Esophagus squamous epithelium (tissue), 5 donors: Measurements from ENCODE around the gene TMEM164. TPM values are rescaled to one million over a fixed set of nuclear protein-coding genes. Genes with fewer than 3 reads are reported as not detected.

Experiments
- DNase-seq: peaks from one replicate; lab custom pipeline; 2025; lab: John Stamatoyannopoulos, UW
- H3K27ac ChIP-seq, 4 donors: fragments of 200-600 bp; sonication (generic); one replicate each; pipeline ENCODE4 v1.5.1; 2016 to 2019; ENCODE audit warnings: mild to moderate bottlenecking in 1 of 4
- H3K27me3 ChIP-seq, 4 donors: fragments of 200-600 bp; sonication (generic); 1 replicate in 3 of 4; 2 replicates in 1 of 4; pipeline versions ENCODE4 v1.5.1 to v1.6.0; 2017 to 2021; ENCODE audit warnings: antibody characterized with exemption in 1 of 4
- H3K36me3 ChIP-seq, 3 donors: fragments of 200-600 bp; sonication (generic); one replicate each; pipeline ENCODE4 v1.5.1; 2016 to 2019
- H3K4me1 ChIP-seq, 3 donors: fragments of 200-600 bp; sonication (generic); one replicate each; pipeline ENCODE4 v1.5.1; 2017 to 2019
- H3K4me3 ChIP-seq, 4 donors: fragments of 200-600 bp; sonication (generic); 1 replicate in 3 of 4; 2 replicates in 1 of 4; pipeline ENCODE4 v1.5.1; 2016 to 2019; ENCODE audit warnings: mild to moderate bottlenecking in 2 of 4, moderate library complexity in 1 of 4
- H3K9me3 ChIP-seq, 3 donors: fragments of 200-600 bp; sonication (generic); one replicate each; pipeline ENCODE4 v1.5.1; 2016 to 2019
- CTCF ChIP-seq, 6 experiments: fragments of 450-650 bp in 4 of 6; fragments of 200-600 bp in 2 of 6; sonication (generic) in 2 of 6; IDR thresholded peaks; one replicate each; pipeline ENCODE4 v1.5.1; 2016 to 2019; ENCODE audit warnings: antibody characterized with exemption in 6 of 6, mild to moderate bottlenecking in 4 of 6, moderate library complexity in 4 of 6
- POLR2A ChIP-seq, 4 donors: fragments of 450-650 bp; IDR thresholded peaks; one replicate each; pipeline ENCODE4 v1.6.1; 2017; ENCODE audit warnings: antibody characterized with exemption in 4 of 4, mild to moderate bottlenecking in 4 of 4, moderate library complexity in 3 of 4
- WGBS, 2 donors: methylation state at CpG; one replicate each; pipeline ENCODE4 v1.1.5; 2018; 5-methylcytosine and 5-hydroxymethylcytosine counted together
- intact Hi-C: fragments of 100-400 bp; cut with DNase I; formaldehyde crosslinking; loops from one replicate; pipeline ENCODE4 v1.15.0; 2022
- total RNA-seq, 4 donors: library from RNA; depleted of rRNA; stranded (reverse); fragments of >200 nt; gene quantifications; one replicate each; pipeline ENCODE4 v1.1.0, GENCODE V29; 2016
- donor health status: DM: yes; HTN: yes; CAD: no.

TMEM164 gene
- total RNA-seq, 4 donors from 2014 or later = 18.5 to 27.3 (median 23.6) TPM

- Histone ChIP-seq H3K4me3 (no peak overlapping the region), H3K27ac (no peak overlapping the region), H3K27me3 (no peaks in the 10 kb centered on the region), H3K9me3 (no peaks in the 10 kb centered on the region), H3K36me3 (peaks cover 0 to 5% (median 0%) of the 10 kb centered on the region in 3 donors), H3K4me1 (peaks cover 0 to 5% (median 0%) of the 10 kb centered on the region in 3 donors)
- intact Hi-C loops = no loop called here
- no peak for DNase-seq
- WGBS, 2 donors = 65 to 97% methylated on average over 3 of the region's 3 CpGs
- TF ChIP-seq CTCF (IDR thresholded peaks at IDR 0.05) = no peak
- TF ChIP-seq POLR2A (IDR thresholded peaks at IDR 0.05) = no peak
Observed at GRCh38 chrX:110059410-110059809, 56.5 kb downstream of the TMEM164 start.

GRCh38 chrX:110060317-110060716, 57.4 kb downstream of the TMEM164 start:
- TF ChIP-seq CTCF (IDR thresholded peaks at IDR 0.05) (no peak), POLR2A (IDR thresholded peaks at IDR 0.05) (no peak)
- DNase-seq = no peak
- no peak overlapping the region for H3K27ac ChIP-seq
- H3K4me1 ChIP-seq = peaks cover 0 to 5% (median 0%) of the 10 kb centered on the region in 3 donors
- no peaks in the 10 kb centered on the region for H3K27me3 ChIP-seq
- intact Hi-C loops = no loop called here
- H3K36me3 ChIP-seq = no peaks in the 10 kb centered on the region
- no peaks in the 10 kb centered on the region for H3K9me3 ChIP-seq
- no peak overlapping the region for H3K4me3 ChIP-seq

GRCh38 chrX:110060846-110061537, 58.1 kb downstream of the TMEM164 start:
- no peak for DNase-seq
- Histone ChIP-seq H3K36me3 (no peaks in the 10 kb centered on the region), H3K4me1 (peaks cover 0 to 5% (median 0%) of the 10 kb centered on the region in 3 donors), H3K27me3 (no peaks in the 10 kb centered on the region), H3K4me3 (no peak overlapping the region), H3K9me3 (no peaks in the 10 kb centered on the region), H3K27ac (no peak overlapping the region)
- intact Hi-C loops = no loop called here
- 61 to 100% methylated on average over 1 of the region's 1 CpG for WGBS, 2 donors
- TF ChIP-seq POLR2A (IDR thresholded peaks at IDR 0.05) (no peak), CTCF (IDR thresholded peaks at IDR 0.05) (no peak)

GRCh38 chrX:110062919-110063318, 60.0 kb downstream of the TMEM164 start:
- no peak overlapping the region for H3K4me3 ChIP-seq
- H3K9me3 ChIP-seq = no peaks in the 10 kb centered on the region
- WGBS, 2 donors = 20% methylated on average over 1 of the region's 1 CpG; no CpG with 5 or more reads in 1 of the 2 donors
- peaks cover 0 to 5% (median 0%) of the 10 kb centered on the region in 3 donors for H3K4me1 ChIP-seq
- intact Hi-C loops = no loop called here
- no peaks in the 10 kb centered on the region for H3K27me3 ChIP-seq
- H3K36me3 ChIP-seq = no peaks in the 10 kb centered on the region
- no peak overlapping the region for H3K27ac ChIP-seq
- DNase-seq = no peak
- TF ChIP-seq POLR2A (IDR thresholded peaks at IDR 0.05) (no peak), CTCF (IDR thresholded peaks at IDR 0.05) (no peak)

GRCh38 chrX:110066488-110067225, 63.7 kb downstream of the TMEM164 start:
- WGBS, 2 donors = 52 to 60% methylated on average over 7 of the region's 7 CpGs
- H3K27ac ChIP-seq = no peak overlapping the region
- DNase-seq = no peak
- H3K4me3 ChIP-seq = no peak overlapping the region
- intact Hi-C loops = no loop called here
- no peaks in the 10 kb centered on the region for H3K27me3 ChIP-seq
- no peaks in the 10 kb centered on the region for H3K9me3 ChIP-seq
- no peak for TF ChIP-seq POLR2A (IDR thresholded peaks at IDR 0.05)
- no peaks in the 10 kb centered on the region for H3K36me3 ChIP-seq
- no peaks in the 10 kb centered on the region for H3K4me1 ChIP-seq
